Measurements from ENCODE around the gene COMP.
A peak's percentile ranks its signal among the peaks of the same experiment; 100 is the strongest.
"Not testable (repeated sequence)": the region's sequence is repeated elsewhere in the genome, so short reads cannot be mapped to it uniquely, and the experiment has no call there.

COMP gene

DNA sequence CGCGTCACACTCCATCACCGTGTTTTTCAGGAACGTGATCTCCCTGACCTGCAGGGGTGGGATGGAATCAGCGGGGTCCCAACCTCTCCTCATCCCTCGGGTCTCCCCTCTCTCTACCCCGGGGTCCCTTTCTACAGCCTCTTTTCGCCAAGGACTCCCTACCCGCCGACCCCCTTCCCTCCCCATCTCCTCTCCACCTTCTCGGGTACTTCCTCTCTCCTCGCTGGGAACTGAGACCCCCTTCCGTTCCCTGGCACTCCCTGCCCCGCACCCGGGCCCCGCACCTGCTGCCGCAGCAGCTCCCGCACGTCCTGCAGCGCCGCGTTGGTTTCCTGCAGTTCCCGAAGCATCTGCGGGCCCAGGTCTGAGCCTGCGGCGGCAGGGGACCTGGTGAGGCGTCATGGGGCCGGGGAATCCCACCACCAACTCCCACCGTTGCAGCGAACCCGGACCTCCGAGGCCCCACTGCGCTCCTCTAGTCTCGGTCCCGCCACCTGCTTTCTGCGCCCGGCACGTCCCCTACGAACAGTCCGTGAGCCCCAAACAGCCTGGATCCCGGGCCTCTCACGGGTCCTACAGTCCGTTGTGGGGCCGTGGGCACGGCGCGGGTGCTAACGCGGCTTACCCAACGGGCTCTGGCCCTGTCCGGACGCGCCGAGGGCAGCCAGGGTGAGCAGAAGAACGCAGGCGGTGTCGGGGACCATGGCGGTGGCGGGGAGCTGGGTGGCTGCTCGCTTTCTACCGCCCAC, at the start of gene COMP:
TSS of gene COMP (minus strand) at position 740 of the 749 bp plus-strand sequence. CDS start at position 704, 36 bp downstream.
- no peak for DNase-seq (ENCODE audit: low spot score)

GRCh38 chr19:18840288-18841267, 49.5 kb upstream of the COMP start:
- DNase-seq (ENCODE audit: low spot score), result no peak

DNA sequence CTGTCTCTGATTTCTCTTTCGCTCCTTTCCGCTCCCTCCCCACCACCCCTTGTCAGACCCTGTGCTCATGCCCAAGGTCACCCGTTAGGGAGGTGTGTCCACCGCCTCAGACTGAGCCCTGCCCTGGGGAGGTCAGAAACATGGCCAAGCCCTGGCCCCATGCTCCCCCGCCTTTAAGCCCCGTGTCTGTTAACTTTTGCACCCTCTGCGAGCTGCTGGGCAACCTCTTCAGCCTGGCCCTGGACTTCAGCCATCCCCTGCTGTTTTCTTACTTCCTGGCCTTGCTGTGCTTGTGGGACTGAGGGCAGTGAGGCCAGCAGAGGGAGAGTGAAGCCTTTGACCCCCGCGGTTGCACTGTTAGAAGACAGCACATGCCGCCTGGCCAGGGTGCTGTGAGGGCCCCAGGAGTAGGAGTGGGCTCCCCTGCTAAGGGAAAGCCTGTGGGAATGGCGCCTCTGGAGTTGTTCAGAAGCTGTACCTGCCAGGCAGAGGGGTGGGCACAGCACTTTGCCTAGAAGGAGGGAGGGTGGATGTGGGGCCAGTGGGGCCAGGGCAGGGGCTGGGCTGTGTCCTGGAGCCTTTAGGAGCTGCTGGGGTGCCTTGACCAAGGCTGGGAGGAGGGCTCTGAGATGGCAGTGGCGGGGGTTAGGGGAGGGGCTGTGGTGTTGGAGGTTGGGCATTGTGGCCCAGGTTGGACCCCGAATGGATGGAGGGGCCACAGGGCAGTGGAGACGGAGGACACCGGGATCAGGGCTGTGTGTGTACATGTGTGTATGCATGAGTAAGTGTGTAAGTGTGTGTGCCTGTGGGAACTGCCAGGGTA, 48.6 kb upstream of the COMP start:
- no peak for DNase-seq (ENCODE audit: low spot score)

DNA sequence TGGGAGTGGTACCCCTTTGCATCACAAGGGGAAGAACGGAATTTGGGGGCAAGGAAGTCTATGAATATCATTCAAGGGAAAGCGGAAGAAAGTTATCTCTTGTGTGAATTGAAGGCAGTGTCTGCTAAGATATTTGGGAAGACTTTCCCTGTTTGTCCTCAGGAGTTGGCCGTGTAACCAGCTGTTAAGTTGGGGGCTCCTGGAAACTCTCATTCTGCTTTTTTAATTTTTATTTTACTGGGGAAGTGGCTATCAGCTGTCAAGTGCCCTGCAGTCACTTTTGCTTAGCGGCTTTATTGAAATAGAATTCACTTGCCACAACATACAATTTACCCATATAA, 43.5 kb upstream of the COMP start:
- no peak for DNase-seq (ENCODE audit: low spot score)

- DNase-seq (ENCODE audit: low spot score), result no peak
Observed at GRCh38 chr19:18833849-18834643, 42.9 kb upstream of the COMP start.

- no peak for DNase-seq (ENCODE audit: low spot score)
Observed at GRCh38 chr19:18833141-18833476, 42.0 kb upstream of the COMP start.

GRCh38 chr19:18832306-18833140, 41.4 kb upstream of the COMP start:
- no peak for DNase-seq (ENCODE audit: low spot score)

- DNase-seq (ENCODE audit: low spot score), result peak; percentile 89
Observed at GRCh38 chr19:18831524-18832305, 40.6 kb upstream of the COMP start, which contains the start of gene UPF1. UPF1 (plus strand) TSS chr19:18831959; CDS start chr19:18832210, 251 bp downstream.

GRCh38 chr19:18830488-18830887, 39.4 kb upstream of the COMP start:
- no peak for DNase-seq (ENCODE audit: low spot score)

- DNase-seq (ENCODE audit: low spot score), result no peak
Observed at GRCh38 chr19:18828786-18829185, 37.7 kb upstream of the COMP start.

DNA sequence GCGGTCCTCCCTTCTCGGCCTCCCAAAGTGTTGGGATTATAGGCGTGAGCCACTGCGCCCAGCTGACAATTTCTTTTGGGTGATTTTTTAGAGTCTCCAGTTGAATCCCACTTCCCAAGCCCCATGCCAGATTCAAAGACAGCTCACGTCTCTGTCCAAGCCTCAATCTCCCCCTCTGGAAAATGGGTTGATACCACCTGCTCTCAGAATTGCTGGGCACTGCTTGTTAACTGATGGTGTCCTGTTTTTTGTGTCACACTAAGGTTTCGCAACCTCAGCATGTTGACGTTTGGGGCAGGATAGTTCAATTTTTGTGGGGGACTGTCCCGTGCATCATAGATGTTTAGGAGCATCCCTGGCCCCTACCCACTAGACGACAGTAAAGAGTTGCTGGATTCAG, 26.5 kb upstream of the COMP start:
- DNase-seq (ENCODE audit: low spot score), result no peak

DNA sequence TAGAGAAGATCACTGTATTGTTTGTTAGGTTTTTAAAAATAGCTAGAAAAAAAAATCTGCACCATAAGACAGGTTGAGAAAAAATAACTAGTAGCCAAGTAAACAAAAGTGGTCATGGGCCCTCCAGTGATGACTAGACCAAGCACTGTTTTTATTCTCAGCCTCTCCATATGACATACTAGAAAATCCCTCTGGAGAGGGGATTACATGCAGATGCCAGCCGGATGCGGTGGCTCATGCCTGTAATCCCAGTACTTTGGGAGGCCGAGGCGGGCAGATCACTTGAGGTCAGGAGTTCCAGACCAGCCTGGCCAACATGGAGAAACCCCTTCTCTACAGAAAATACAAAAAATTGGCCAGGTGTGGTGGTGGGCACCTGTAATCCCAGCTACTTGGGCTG, 25.5 kb upstream of the COMP start:
- not testable (repeated sequence) for DNase-seq (ENCODE audit: low spot score)

DNA sequence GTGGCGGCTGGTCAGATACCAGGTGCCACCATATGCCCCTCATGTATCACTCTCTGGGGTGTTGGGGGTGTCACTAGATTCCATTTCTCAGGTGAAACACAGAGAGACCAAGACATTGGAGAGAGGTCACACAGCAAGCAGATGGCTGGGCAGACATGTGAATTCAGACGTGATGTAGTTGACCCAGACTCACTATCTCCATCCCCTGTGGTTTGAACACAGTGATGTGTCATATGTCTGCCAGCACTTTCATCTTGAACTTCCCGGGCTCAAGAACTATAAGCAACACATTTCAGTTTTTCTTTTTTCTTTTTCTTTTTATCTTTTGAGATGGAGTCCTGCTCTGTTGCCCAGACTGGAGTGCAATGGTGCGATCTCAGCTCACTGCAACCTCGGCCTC, 24.6 kb upstream of the COMP start:
- no peak for DNase-seq (ENCODE audit: low spot score)

- DNase-seq (ENCODE audit: low spot score), result no peak
Observed at GRCh38 chr19:18814063-18814462, 23.0 kb upstream of the COMP start.

- DNase-seq (ENCODE audit: low spot score), result not testable (repeated sequence)
Observed at GRCh38 chr19:18811638-18812037, 20.5 kb upstream of the COMP start.

- no peak for DNase-seq (ENCODE audit: low spot score)
Observed at GRCh38 chr19:18809149-18809868, 18.2 kb upstream of the COMP start.

- no peak for DNase-seq (ENCODE audit: low spot score)
Observed at GRCh38 chr19:18807861-18808331, 16.8 kb upstream of the COMP start.

- DNase-seq (ENCODE audit: low spot score), result no peak
Observed at GRCh38 chr19:18804643-18805042, 13.5 kb upstream of the COMP start.

DNA sequence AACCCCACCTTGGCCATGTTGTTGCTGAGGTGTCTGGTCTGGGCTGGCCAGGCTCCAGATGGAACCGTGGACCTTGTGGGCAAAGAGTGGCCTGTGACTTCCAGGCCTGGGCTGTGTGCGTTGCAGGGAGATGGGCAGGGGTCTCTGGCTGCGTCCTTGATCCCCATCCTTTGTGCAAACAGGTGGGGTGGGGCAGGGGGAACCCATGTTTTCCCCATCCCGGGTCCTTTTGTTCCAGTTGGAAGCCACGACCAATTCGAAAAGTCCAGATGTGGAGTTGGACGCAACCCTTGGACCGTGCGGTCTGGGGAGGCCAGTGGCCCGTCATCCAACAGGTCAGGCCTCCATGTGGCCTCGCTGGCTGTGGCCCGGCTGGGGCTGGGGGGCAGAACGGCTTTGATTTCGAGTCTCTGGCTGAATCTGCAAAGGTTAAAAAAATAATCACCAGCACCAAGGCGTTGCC, 13.1 kb upstream of the COMP start:
- DNase-seq (ENCODE audit: low spot score), result no peak

Data from globus pallidus (tissue), 1 donor.